D721Med (cell line): ENCODE data around the gene PRDX1.

Experiments
- DNase-seq: peaks from one replicate; pipeline ENCODE4 v3.0.0; 2011; ENCODE audit warnings: low spot score; ENCODE audit not compliant: insufficient read length
- FAIRE-seq: peaks from 2 replicates; lab custom pipeline; 2011; peaks lifted over from hg19 to GRCh38; lab: Jason Lieb, UNC
- CTCF ChIP-seq: IDR thresholded peaks from 2 replicates; pipeline ENCODE4 v1.5.1; 2012; ENCODE audit warnings: mild to moderate bottlenecking, control low read depth; ENCODE audit not compliant: insufficient read depth; ENCODE audit errors: missing control alignments

The PRDX1 gene

GRCh38 chr1:45521413-45522323 is at the start of gene PRDX1:
Gene PRDX1 (minus strand): TSS chr1:45521884. CDS start chr1:45519043, 2,841 bp downstream.
- DNase-seq (peak; percentile 87), FAIRE-seq (no peak)
- TF ChIP-seq CTCF = no peak

GRCh38 chr1:45570631-45571030 is 48.9 kb upstream of the PRDX1 start:
- TF ChIP-seq CTCF = no peak
- DNase-seq (no peak), FAIRE-seq (no peak)

- FAIRE-seq (peak; percentile 51), DNase-seq (no peak)
- peak; percentile 96 for TF ChIP-seq CTCF
Measured at GRCh38 chr1:45569962-45570581, 48.4 kb upstream of the PRDX1 start.

GRCh38 chr1:45569571-45569961 is 47.9 kb upstream of the PRDX1 start:
- FAIRE-seq (no peak), DNase-seq (no peak)
- no peak for TF ChIP-seq CTCF

GRCh38 chr1:45568421-45568820 is 46.7 kb upstream of the PRDX1 start:
- FAIRE-seq (no peak), DNase-seq (no peak)
- TF ChIP-seq CTCF = no peak

- TF ChIP-seq CTCF = no peak
- FAIRE-seq = no peak
- DNase-seq = no peak
Measured at GRCh38 chr1:45567911-45568310, 46.2 kb upstream of the PRDX1 start.

- no peak for DNase-seq
- FAIRE-seq = no peak
- TF ChIP-seq CTCF = no peak
Measured at GRCh38 chr1:45566722-45567121, 45.0 kb upstream of the PRDX1 start.
